HUES6 (cell line): ENCODE results near the gene CDRT15L2.
"Not testable (repeated sequence)": the region's sequence is repeated elsewhere in the genome, so short reads cannot be mapped to it uniquely, and the experiment has no call there.

Source experiments
- H3K27ac ChIP-seq: 2 replicates; pipeline ENCODE4 v1.7.0; 2013; ENCODE audit warnings: low read depth, mild to moderate bottlenecking, low read length, inconsistent platforms
- H3K27me3 ChIP-seq: 2 replicates; pipeline ENCODE4 v1.6.1; 2013; ENCODE audit warnings: low read length; ENCODE audit not compliant: control insufficient read depth, insufficient read depth
- H3K36me3 ChIP-seq: 2 replicates; pipeline ENCODE4 v1.6.1; 2013; ENCODE audit warnings: low read length; ENCODE audit not compliant: control insufficient read depth, insufficient read depth
- H3K4me1 ChIP-seq: 2 replicates; pipeline ENCODE4 v1.6.1; 2013; ENCODE audit warnings: low read length; ENCODE audit not compliant: control insufficient read depth, insufficient read depth
- H3K4me3 ChIP-seq: 2 replicates; pipeline ENCODE4 v1.5.1; 2013; ENCODE audit warnings: low read depth, low read length
- H3K9ac ChIP-seq: one replicate; pipeline ENCODE4 v1.6.1; 2013; ENCODE audit warnings: mild to moderate bottlenecking, low read length
- H3K9me3 ChIP-seq: 2 replicates; pipeline ENCODE4 v1.6.1; 2013; ENCODE audit warnings: low read depth, low read length; ENCODE audit not compliant: control insufficient read depth, insufficient read depth

Gene CDRT15L2

DNA sequence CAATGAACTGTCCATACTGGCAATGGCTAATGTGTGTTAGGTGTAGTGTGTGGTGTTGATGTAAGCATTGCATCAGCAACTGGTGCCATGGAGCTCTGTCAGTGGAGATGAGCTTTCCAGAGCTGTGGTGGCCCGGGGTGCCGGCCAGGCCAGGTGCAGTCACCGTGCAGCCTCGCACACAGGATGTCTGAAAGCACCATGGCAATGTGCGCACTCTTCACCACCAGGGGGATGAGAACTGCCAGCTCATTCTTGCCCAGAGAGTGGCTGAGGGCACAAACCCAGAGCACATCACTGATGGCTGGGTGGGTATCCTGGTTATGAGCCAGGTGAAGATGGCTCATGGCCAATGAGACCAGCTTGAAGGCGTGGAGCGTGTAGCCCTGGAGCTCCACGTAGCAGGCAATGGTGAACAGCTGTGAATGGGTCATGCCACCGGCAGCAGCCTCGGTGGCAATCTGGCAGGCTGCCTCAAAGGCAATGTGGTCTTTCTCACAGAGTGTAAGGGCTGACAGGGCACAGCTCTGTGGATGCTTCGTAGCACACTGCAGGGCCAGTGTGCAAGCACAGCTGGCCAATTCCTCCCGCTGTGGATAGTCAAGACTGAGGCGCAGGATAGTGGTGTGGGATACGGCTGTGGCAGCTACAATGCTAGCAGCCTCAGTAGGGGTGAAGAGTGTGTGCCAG lies 4.5 kb downstream of the CDRT15L2 start:
- H3K27me3 ChIP-seq, H3K9me3 ChIP-seq, H3K4me3 ChIP-seq, H3K36me3 ChIP-seq, H3K4me1 ChIP-seq, H3K27ac ChIP-seq, H3K9ac ChIP-seq: not testable (repeated sequence)

DNA sequence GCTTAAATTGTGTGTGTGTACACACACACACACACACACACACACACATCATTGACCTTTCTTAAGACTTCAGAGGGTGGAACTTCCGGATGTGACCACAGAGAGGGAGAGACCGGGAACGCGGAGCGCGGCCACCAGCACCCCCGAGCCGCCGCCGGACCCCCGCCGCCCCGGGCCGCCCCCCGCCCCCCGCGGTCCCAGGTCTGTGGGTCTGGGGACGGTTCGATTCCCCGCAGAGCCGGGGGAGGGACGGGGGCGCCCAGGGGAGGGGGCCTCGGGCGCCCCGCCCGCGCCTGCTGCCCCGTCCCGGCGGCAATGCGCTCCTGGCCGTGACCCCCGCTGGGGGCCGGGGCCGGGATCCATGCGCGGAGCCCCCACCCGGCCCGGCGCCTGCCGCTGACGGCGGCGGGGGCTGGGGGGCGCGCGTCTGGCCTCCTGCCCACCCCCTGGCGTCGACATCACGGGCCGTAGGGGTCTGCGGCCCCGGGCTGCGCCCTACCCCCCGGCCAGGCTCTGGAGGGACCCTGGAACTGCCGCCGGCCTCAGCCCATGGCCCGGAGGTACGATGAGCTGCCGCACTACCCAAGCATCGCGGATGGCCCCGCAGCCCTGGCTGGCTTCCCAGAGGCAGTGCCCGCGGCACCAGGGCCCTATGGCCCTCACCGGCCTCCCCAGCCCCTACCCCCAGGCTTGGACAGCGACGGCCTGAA lies 9.4 kb downstream of the CDRT15L2 start:
- H3K4me3 ChIP-seq: peak overlapping the region; percentile 49
- not testable (repeated sequence) for H3K4me1 ChIP-seq, H3K27ac ChIP-seq, H3K36me3 ChIP-seq, H3K9ac ChIP-seq, H3K27me3 ChIP-seq, H3K9me3 ChIP-seq

DNA sequence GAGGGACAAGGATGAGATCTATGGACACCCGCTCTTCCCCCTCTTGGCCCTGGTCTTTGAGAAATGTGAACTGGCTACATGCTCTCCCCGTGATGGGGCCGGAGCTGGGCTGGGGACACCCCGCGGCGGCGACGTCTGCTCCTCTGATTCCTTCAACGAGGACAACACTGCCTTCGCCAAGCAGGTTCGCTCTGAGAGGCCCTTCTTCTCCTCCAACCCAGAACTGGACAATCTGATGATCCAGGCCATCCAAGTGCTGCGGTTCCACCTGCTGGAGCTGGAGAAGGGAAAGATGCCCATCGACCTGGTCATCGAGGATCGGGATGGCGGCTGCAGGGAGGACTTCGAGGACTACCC lies 9.9 kb downstream of the CDRT15L2 start:
- not testable (repeated sequence) for H3K27me3 ChIP-seq, H3K36me3 ChIP-seq, H3K27ac ChIP-seq, H3K4me1 ChIP-seq, H3K9me3 ChIP-seq, H3K9ac ChIP-seq
- H3K4me3 ChIP-seq: peak overlapping the region; percentile 49

DNA sequence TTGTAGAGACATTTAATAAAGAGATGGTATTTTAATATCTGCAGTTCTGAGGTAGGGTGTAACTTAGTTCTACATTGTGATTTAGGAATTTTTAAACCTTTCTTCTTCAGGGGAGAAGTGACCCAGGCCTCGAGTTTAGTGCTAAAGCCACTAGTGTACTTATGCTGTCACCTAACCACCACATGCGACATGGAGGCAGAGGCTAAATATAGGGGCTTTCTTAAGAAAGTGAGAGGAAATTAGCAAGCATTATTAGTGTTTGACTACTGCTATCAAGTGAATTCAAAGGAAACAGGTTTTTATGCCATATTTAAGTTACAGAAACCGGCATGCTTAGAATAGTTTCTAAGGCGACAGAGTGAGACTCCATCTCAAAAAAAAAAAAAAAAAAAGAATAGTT lies 11.5 kb downstream of the CDRT15L2 start:
- H3K9me3 ChIP-seq, H3K27me3 ChIP-seq, H3K27ac ChIP-seq, H3K4me3 ChIP-seq, H3K4me1 ChIP-seq, H3K36me3 ChIP-seq, H3K9ac ChIP-seq: not testable (repeated sequence)

- not testable (repeated sequence) for H3K36me3 ChIP-seq, H3K27me3 ChIP-seq, H3K9ac ChIP-seq, H3K9me3 ChIP-seq, H3K4me3 ChIP-seq, H3K27ac ChIP-seq, H3K4me1 ChIP-seq
Observed at GRCh38 chr17:20605568-20605967, 26.0 kb downstream of the CDRT15L2 start.

DNA sequence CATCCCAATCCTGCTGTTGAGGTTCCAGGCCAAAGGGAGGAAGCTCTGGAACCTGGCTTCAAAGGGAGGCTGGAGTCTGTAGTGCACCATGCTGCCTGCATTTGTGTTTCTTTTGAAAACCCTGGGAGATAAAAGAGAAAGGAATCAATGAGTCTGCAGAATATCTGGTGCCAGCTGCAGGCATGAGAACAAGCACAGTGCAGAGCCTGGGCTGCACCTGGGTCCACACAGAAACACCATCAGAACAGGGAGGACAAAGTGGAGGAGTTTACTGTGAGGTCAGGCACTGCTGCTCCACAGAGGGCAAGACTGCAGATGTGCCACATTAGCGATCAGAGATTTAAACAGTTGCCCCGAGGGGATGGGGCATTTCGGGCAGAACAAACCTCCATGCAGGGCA lies 30.0 kb downstream of the CDRT15L2 start:
- not testable (repeated sequence) for H3K9me3 ChIP-seq, H3K36me3 ChIP-seq, H3K4me1 ChIP-seq, H3K4me3 ChIP-seq, H3K9ac ChIP-seq, H3K27me3 ChIP-seq, H3K27ac ChIP-seq

- H3K4me1 ChIP-seq: no peaks in the 10 kb centered on the region
- no peak overlapping the region for H3K4me3 ChIP-seq
- H3K9me3 ChIP-seq: no peaks in the 10 kb centered on the region
- H3K36me3 ChIP-seq: no peaks in the 10 kb centered on the region
- no peaks in the 10 kb centered on the region for H3K27me3 ChIP-seq
- H3K27ac ChIP-seq: no peak overlapping the region
- no peak overlapping the region for H3K9ac ChIP-seq
Observed at GRCh38 chr17:20611309-20611708, 31.8 kb downstream of the CDRT15L2 start.

DNA sequence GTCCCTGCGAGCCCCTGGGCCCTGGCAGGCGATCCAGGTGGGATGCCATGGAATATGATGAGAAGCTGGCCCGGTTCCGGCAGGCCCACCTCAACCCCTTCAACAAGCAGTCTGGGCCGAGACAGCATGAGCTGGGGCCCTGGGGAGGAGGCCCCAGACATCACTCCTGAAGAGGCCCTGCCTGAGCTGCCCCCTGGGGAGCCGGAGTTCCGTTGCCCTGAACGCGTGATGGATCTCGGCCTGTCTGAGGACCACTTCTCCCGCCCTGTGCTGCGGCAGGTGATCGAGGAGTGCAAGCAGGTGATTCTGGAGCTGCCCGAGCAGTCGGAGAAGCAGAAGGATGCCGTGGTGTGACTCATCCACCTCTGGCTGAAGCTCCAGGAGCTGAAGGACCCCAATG lies 33.1 kb downstream of the CDRT15L2 start:
- H3K4me3 ChIP-seq: no peak overlapping the region
- no peaks in the 10 kb centered on the region for H3K36me3 ChIP-seq
- H3K9ac ChIP-seq: no peak overlapping the region
- no peaks in the 10 kb centered on the region for H3K4me1 ChIP-seq
- no peaks in the 10 kb centered on the region for H3K9me3 ChIP-seq
- no peak overlapping the region for H3K27ac ChIP-seq
- no peaks in the 10 kb centered on the region for H3K27me3 ChIP-seq

DNA sequence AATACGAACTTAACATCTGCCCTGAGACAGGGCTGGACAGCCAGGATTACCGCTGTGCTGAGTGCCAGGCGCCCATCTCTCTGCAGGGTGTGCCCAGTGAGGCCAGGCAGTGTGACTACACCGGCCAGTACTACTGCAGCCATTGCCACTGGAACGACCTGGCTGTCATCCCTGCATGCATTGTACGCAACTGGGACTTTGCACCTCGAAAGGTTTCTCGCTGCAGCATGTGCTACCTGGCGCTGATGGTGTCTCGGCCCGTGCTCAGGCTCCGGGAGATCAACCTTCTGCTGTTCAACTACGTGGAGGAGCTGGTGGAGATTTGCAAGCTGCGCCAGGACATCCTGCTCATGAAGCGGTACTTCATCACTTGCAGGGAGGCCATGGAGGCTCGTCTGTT lies 33.7 kb downstream of the CDRT15L2 start:
- Histone ChIP-seq H3K9ac (no peak overlapping the region), H3K9me3 (no peaks in the 10 kb centered on the region), H3K4me1 (no peaks in the 10 kb centered on the region), H3K36me3 (no peaks in the 10 kb centered on the region), H3K4me3 (no peak overlapping the region), H3K27me3 (no peaks in the 10 kb centered on the region), H3K27ac (no peak overlapping the region)

GRCh38 chr17:20613905-20614304 lies 34.4 kb downstream of the CDRT15L2 start:
- H3K27ac ChIP-seq: no peak overlapping the region
- H3K4me3 ChIP-seq: no peak overlapping the region
- H3K36me3 ChIP-seq: no peaks in the 10 kb centered on the region
- no peaks in the 10 kb centered on the region for H3K9me3 ChIP-seq
- no peak overlapping the region for H3K9ac ChIP-seq
- no peaks in the 10 kb centered on the region for H3K4me1 ChIP-seq
- H3K27me3 ChIP-seq: no peaks in the 10 kb centered on the region

DNA sequence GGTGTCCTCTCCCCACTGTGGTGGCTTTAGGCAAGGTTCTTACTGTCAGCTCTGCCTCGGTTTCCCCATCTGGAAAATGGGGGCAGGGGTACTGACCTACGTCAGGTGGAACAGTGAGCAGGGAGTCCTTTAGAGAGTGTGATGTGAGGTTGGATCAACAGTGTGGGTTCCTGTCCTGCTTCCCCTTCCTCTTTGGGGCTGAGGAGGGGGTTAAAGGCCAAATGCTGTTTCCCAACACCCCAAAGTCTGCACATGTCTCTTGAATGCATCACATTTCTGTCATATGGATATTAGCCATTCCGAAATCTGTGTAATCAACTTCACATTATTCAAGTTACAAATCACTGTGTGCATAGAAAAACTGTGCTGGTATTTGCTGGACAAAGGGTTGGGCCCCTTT lies 35.9 kb downstream of the CDRT15L2 start:
- not testable (repeated sequence) for H3K4me3 ChIP-seq, H3K4me1 ChIP-seq, H3K27ac ChIP-seq, H3K27me3 ChIP-seq, H3K36me3 ChIP-seq, H3K9ac ChIP-seq, H3K9me3 ChIP-seq
